ENCODE data around the gene IL10RA. TPM values are rescaled to one million over a fixed set of nuclear protein-coding genes. Genes with fewer than 3 reads are reported as not detected.

Gene IL10RA
- total RNA-seq, 1 experiment from 2014 or later, result 1.7 TPM

DNA sequence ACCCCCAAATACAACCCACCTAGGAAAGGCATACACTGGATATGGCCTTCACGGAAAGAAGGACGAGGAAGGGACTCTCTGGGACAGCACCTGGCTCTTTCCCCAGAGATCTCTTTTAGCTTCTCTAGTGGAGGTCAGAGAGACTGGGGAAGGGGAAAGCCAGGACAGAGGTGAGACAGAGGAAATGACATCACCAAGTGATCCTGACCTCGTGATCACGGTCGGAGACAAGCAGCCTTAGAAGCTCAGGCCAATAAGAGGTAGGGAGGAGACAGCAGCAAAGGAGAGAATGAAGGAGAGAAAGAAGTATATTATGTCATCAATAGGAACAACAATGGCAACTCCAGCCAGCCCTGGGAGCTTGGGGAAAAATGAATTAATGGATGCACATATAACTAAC lies 41.6 kb upstream of the IL10RA start:
- Histone ChIP-seq H3K36me3 (ENCODE audit: control insufficient read depth in 1 of 2, insufficient read depth in 2 of 2, low read length in 2 of 2) (no peaks in the 10 kb centered on the region), H3K9me3 (ENCODE audit: control insufficient read depth in 1 of 2, insufficient read depth in 1 of 2, low read depth in 1 of 2, low read length in 2 of 2) (no peaks in the 10 kb centered on the region), H3K79me2 (ENCODE audit: insufficient read depth, low read length) (no peaks in the 10 kb centered on the region), H4K20me1 (ENCODE audit: insufficient read depth) (no peaks in the 10 kb centered on the region), H2AFZ (ENCODE audit: low read depth, low read length, poor library complexity, severe bottlenecking) (no peak overlapping the region), H3K4me3 (replicated peaks in 1 of 2; ENCODE audit: low read depth in 1 of 2, low read length in 2 of 2) (no peak overlapping the region), H3K27ac (ENCODE audit: low read depth, low read length) (no peak overlapping the region), H3K9me2 (ENCODE audit: insufficient read depth) (no peaks in the 10 kb centered on the region), H3K27me3 (ENCODE audit: insufficient read depth, low read length) (no peaks in the 10 kb centered on the region), H3K4me2 (ENCODE audit: low read length) (no peak overlapping the region), H3K9ac (ENCODE audit: low read length) (no peak overlapping the region), H3K4me1 (ENCODE audit: control insufficient read depth in 1 of 2, insufficient read depth in 2 of 2, low read length in 2 of 2) (peaks cover 9 to 30% of the 10 kb centered on the region in 2 experiments; a peak in 3 of 4 replicates)
- intact Hi-C loops (cut with micrococcal nuclease), result loop anchor here (10.0 kb wide), 1 partner anchor 520 kb away; no protein-coding TSS in a partner anchor
- no peak for ATAC-seq
- RAD21 ChIA-PET (ENCODE audit: low non-redundant PET in 1 of 2, low total read pairs in 2 of 2, uncharacterized antibody in 2 of 2, unreplicated experiment in 2 of 2), result no interaction called here
- CTCF ChIA-PET, result interaction anchor here (1.0 to 9.1 kb wide), 5 partner anchors 16 to 137 kb away, joined by 3 to 224 read pairs (median 44); partner anchors contain the start of gene FXYD2
- POLR2A ChIA-PET, result interaction anchor here (0.6 kb wide), 1 partner anchor 101 kb away, joined by 3 read pairs; no protein-coding TSS in a partner anchor
- no peak for DNase-seq (ENCODE audit: low read depth, low spot score)
- no peak for TF ChIP-seq EGR1 (IDR thresholded peaks at IDR 0.05; ENCODE audit: low read depth)
- no peak for TF ChIP-seq ZFX (IDR thresholded peaks at IDR 0.05)
- no peak for TF ChIP-seq RAD21 (IDR thresholded peaks at IDR 0.05; ENCODE audit: low read depth)
- TF ChIP-seq, protein P1, sequence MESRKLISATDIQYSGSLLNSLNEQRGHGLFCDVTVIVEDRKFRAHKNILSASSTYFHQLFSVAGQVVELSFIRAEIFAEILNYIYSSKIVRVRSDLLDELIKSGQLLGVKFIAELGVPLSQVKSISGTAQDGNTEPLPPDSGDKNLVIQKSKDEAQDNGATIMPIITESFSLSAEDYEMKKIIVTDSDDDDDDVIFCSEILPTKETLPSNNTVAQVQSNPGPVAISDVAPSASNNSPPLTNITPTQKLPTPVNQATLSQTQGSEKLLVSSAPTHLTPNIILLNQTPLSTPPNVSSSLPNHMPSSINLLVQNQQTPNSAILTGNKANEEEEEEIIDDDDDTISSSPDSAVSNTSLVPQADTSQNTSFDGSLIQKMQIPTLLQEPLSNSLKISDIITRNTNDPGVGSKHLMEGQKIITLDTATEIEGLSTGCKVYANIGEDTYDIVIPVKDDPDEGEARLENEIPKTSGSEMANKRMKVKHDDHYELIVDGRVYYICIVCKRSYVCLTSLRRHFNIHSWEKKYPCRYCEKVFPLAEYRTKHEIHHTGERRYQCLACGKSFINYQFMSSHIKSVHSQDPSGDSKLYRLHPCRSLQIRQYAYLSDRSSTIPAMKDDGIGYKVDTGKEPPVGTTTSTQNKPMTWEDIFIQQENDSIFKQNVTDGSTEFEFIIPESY (IDR thresholded peaks at IDR 0.05; ENCODE audit: extremely low read depth, insufficient replicate concordance, low read length), result no peak
- no peak for TF ChIP-seq EZH2phosphoT487 (IDR thresholded peaks at IDR 0.05; ENCODE audit: borderline replicate concordance)
- no peak for TF ChIP-seq POLR2A (IDR thresholded peaks at IDR 0.05; ENCODE audit: borderline replicate concordance, extremely low read depth, insufficient read depth, insufficient read length)
- no peak for TF ChIP-seq SIN3A (IDR thresholded peaks at IDR 0.05; ENCODE audit: low read depth)
- no peak for TF ChIP-seq CEBPB (IDR thresholded peaks at IDR 0.05; ENCODE audit: low read depth)
- TF ChIP-seq, protein P2, sequence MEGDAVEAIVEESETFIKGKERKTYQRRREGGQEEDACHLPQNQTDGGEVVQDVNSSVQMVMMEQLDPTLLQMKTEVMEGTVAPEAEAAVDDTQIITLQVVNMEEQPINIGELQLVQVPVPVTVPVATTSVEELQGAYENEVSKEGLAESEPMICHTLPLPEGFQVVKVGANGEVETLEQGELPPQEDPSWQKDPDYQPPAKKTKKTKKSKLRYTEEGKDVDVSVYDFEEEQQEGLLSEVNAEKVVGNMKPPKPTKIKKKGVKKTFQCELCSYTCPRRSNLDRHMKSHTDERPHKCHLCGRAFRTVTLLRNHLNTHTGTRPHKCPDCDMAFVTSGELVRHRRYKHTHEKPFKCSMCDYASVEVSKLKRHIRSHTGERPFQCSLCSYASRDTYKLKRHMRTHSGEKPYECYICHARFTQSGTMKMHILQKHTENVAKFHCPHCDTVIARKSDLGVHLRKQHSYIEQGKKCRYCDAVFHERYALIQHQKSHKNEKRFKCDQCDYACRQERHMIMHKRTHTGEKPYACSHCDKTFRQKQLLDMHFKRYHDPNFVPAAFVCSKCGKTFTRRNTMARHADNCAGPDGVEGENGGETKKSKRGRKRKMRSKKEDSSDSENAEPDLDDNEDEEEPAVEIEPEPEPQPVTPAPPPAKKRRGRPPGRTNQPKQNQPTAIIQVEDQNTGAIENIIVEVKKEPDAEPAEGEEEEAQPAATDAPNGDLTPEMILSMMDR (IDR thresholded peaks at IDR 0.05 in 2 of 3, conservative IDR thresholded peaks at IDR 0.05 in 1 of 3; ENCODE audit: borderline replicate concordance in 1 of 3, insufficient read depth in 1 of 3, low read depth in 2 of 3, low read length in 2 of 3), result no peak
- TF ChIP-seq POLR2AphosphoS5 (IDR thresholded peaks at IDR 0.05; ENCODE audit: low read depth, low read length), result no peak
- BruUV-seq (replicated peaks), result no TSS peak

Data from HCT116 (cell line).